HG02870 (cell line): ENCODE results near the gene DPH3.

Source experiments
- ATAC-seq: cut with Tn5 transposase; IDR thresholded peaks from one replicate; pipeline ENCODE4 v1.9.1; 2021; ENCODE audit warnings: mild to moderate bottlenecking, moderate library complexity; ENCODE audit not compliant: unreplicated experiment

DPH3 gene

DNA sequence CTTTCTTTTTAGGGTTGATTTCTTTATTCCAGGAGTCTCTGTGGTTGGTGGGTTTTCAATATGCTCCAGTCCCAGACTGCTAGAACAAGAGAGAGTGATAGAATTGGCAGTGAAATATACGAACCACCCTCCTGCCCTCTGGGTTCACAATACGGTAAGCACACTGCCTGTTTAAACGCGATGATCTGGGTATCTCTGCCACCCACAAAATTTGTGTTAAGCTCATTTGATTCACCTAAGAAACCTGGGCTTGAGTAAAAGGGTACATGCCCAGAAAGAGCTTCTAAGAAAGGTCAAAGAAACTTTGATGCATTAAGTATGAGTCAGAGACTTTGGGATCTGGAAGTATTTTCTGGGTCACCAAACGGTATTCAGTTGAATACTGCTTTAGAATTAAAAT, 30.1 kb upstream of the DPH3 start:
- ATAC-seq: no peak

DNA sequence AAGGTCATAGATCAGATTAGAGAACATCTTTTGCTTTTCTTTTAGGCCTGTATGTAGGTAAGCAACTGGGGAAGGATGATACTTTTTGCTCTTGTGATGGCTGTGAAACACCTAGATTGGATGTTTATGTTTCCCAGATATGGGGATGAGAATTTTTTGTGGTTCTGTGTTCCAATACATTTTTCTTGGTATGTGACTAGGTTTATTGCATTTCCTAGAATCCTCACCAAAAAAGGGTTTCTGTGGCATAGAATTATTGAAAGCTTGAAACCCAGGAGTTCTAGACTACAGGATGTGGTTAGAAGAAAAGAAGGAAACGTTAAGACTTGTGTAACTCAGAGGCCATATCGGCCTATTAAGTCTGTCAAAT, 26.1 kb upstream of the DPH3 start:
- ATAC-seq: peak; percentile 40

DNA sequence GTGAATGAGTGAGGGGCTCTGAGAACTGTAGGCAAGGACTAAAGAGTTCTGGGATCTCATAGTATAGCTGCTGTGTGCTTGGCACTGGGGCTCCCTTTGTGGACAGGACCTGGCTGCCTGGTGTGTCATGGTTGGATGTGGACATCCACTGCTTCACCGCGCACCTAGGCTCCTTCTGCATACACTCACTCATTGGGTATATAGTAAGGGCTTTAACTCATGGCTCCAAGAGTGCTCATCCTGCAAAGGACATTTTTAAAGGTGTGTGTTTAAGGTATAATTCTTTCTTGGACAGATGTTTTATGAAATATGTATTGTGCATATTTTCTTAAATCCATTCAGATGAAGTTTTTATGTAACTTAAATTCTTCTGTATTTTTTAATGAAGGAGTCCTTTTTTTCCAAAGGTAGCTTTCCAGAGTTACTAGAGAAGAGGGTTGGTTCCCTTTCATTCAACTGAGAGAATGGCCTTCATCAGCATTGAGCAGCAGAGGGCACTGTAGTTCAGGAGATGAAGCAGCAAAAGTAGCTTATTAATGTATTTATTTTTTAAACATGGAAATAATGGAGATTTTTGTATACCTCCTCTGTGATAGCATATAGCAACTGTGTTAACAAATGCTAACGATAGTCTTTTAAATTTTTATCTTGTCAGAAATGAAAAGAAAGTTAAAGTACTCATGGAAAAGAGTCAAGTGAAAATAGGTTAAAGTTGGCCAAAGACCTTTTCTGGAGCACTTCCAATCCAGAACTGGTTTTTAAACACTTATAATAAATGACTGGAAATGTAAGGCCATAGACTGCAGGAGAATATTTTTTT, 25.5 kb upstream of the DPH3 start:
- ATAC-seq: peak; percentile 34

DNA sequence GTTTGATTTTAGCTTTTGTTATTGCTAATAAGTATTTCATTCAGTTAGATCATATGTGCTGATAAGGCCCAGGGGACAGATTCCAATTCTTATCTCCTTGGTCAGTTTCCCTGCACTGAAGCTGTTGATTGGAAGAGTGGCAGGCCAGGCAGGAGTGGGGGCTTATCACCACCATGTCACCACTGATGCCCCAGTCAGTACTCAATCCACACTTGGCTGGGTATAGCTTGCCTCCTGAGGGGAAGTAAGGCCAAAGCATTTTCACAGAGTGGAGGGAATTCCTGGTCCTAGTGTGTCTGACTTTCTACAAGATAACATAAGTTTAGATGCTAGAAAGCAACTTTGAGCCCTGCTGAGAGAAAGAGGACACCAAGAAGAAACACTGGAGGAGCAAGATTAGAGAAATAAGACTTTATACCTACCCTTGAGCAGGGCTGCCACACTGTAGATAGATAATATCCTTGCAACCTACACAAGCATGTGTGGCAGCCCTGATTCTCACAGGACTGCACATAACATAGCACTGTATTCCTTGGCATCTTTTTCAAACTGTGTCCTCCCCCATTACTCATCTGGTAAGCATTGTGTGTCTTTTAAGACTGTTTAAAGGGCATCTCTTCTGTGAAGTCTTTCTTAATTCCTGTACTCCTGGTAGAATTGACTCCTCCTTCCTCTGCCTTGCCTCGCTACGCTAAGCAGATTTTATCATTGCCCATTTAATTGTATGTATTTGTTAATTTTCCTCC, 24.6 kb upstream of the DPH3 start:
- no peak for ATAC-seq

DNA sequence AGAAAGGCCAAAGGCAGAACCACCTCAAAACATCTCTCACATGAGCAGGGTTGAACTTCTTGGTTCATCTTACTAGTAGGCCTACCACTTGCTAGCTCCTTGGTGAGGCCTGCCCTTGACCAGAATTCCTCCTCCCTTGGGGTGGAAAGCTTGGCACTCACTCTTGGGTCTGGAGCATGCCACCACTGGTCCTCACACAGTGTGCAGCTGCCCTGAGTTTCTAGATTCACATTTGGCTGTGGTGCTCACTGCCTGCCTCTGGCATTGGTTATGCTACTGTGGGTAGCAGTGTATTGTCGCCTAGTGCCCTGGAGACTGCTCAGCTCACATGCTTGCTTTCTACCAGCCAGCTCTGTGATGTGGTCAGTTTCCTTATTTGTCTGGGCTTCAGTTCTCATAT, 23.9 kb upstream of the DPH3 start:
- ATAC-seq: no peak

DNA sequence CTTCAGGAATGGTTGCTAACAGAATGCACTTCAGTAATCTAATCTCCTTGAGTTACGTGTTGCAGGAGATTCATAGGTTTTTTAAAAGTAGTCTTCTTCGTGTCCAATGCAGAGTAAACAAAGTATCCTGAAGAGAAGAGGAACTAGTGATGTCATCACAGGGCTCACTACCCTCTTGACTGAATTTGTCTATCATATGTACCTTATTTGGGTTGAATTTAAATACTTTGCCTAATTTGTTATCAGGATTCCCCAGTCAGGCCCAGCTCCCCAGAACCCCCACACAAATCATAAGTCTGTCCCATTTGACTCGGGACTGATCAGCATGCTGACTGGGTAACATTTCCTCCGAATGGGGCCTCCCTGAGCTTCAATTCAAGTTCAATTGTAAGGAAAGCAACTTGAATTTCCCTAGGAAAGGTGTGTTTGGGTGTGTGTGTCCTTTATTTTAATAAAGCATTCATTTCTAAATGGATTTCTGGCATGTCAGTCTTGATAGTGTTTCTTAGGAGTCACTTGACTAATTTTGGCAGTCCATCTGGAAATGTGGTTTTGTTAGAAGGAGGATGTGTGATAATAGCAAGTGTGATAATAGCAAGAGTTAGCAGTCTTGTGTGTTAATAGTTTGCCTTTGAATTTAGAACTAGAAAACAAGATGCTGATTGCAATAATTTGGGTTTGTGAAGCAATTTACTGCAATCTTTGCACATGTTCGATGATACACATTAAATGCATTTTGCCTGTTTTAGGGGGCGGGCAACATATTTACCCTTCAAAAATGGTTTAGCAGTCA, 22.2 kb upstream of the DPH3 start:
- ATAC-seq: no peak

DNA sequence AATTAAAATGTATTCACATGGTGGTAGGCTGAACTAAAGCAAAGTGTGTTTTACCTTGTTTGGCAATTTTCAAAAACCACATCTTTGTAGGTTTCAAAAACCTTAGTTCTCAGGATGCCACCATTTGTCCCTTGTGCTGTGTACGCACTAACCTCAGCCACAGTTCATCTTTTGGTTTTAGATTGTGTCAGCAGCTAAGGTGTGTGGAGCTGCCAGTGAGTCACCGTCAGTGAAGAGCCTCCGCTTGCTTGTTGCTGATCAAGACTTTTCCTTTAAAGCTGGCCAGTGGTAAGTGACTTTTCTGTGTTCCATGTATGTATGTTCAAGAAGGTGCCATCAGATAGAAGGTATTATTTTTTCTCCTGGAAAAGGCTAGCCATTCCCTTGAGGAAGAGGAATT, 21.4 kb upstream of the DPH3 start:
- peak; percentile 57 for ATAC-seq

DNA sequence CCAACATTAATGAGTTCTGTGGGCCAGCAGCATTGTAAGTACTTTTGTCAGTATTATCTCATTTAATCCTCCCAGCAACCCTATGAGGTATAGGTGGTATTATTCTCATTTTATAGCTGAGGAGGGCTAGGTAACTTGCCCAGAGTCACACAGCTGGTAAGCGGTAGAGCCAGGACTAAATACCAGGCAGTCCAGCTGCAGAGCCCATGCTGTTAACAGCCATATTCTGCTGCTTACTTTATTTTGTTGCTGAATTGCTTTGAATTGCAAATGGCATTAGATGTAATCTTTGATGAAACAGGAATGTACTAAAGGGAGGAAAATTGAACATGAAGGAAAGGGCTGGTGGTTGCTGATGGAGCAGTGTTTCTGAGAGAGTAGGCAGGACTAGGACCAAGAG, 19.9 kb upstream of the DPH3 start:
- ATAC-seq: no peak

DNA sequence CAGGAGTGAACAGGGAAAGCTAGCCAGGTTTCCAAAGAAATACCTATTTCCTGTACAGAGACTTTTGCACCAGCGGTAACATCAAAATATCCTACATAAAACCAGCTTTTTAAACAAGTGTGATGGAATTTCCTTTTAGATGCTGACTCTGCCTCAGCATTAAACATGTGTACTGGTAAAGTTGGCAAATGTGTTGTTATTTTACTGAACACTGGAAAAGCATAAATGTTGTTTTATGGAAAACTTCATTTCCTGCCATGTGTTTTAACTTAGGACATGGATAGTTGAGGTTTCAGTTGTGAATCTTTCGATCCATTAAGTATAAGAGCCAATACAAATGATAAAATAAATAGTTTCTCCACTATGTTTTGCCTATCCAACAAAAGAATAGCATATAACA, 15.9 kb upstream of the DPH3 start:
- ATAC-seq: no peak

DNA sequence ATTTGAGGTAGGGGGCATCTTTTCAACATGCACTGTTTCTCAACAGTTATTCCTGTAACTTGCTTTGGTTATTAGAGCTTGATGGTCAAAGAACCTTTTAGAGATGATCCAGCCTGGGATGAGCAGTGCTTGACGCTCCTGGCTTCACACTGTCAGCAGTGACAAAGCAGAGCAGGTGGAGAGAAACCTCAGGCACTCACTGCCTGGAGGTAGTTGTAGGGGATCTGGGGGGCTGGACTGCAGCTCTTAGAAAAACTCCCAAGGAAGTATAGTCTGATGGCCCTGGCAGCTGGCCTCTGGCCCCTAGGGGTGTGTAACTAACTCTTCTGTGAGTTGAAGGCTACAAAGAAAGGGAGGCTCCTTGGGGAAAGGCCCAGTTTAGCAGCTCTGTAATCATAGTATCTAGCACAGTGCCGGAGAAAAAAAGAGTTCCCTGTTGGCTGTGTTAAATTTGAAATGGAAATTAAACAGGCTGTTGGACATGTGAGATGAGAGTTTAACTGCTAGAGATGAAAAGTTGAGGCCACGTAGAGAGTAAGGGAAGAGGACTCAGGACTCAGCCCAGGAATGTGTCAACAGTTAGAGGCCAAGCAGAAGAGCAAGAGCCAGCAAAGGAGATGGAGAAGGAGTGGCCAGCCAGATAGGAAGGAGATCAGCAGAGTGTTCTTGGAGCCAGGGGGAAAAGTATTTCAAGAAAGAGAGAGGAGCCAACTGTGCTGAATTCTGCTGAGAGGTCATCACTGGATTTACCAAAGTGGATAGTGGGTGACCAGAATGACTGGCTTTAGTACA, 14.5 kb upstream of the DPH3 start:
- ATAC-seq: no peak

DNA sequence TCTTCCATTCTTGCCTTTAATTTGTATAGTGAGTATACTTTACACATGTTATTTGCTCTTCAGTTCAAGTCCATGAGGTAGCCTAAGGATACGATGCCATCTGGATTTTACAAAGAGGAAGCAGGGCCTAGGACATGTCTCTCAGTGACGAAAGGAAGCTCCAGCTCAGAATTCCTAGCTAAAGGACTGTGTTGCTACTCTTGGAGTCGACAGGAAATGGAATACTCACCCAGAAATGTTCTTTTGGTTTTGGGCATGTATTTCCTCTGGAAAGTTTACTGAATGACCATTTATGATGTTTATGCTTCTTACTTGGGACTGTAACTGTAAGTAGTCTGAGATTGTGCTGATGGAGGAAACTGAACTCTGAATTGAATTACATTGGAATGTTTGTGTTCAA, 12.7 kb upstream of the DPH3 start:
- ATAC-seq: no peak

DNA sequence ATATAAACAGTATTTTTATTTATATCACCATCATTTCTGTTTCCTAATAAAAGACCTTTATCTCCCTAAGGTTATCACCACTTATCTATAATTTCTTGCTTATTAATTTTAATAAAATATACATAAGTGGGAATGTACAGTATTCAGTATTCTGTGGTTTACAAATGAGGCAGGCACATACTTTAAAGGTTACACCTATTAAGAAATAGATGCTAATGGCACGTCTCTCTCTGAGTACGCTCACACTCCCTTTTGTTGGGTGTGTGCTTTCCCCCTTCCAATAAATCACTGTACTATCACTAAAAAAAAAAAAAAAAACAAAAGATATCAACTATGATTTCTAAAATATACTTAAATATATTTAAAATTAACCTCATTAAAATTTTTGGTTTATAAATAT, 9.1 kb upstream of the DPH3 start:
- no peak for ATAC-seq

DNA sequence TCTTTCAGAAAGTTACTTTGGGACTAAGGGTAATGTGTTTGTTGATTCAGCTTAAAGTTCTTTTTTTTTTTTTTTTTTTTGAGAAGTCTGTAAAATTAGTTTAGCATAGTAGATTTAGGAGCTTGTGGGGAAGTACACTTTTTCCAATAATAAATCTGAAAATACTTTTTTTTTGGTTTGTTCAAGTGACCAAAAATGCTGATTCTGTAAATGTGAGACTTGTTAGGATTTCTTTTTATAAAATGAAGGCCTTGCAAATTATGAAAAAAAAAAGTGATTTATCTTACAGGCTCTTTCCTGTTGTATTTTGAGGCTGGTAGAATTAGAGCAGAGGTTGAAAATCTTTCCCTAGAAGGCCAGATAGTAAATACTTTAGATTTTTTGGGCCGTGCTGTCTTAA, 7.8 kb upstream of the DPH3 start:
- ATAC-seq: no peak

DNA sequence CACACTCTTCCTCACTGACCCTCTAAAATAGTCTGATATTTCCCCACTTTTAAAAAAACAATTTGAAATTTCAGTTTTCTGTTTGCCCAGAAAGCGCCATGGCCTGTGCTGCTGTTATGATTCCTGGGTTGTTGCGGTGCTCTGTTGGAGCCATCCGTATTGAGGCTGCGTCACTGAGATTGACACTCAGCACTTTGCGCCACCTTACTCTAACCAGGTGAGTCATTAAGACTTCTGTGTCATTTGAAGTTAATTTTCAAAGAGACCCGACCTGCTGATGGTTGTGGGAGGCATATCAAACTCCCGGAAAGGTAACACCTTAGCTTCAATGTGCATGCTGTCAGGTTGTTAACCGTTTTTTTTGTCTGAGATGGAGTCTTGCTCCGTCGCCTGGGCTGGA, 6.1 kb upstream of the DPH3 start:
- ATAC-seq: no peak

DNA sequence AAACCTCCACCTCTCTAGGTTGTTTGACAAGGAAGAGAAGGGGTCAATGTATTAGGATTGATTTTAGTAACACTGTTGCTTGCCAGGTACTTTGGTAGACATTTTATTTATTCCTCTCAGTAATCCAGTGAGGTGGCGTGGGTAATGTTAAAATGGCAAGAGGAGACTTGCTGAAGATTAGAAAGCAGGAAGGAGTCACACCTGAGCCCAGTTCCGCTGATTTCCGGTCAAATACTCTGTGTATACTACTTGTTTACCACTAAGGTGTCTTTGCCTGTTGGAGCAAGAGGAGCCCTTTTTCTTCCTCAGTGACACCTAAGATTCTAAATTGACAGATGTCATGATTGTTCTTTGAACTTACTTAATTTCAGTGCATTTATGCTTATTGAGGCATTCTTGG, 2.0 kb upstream of the DPH3 start:
- no peak for ATAC-seq

DNA sequence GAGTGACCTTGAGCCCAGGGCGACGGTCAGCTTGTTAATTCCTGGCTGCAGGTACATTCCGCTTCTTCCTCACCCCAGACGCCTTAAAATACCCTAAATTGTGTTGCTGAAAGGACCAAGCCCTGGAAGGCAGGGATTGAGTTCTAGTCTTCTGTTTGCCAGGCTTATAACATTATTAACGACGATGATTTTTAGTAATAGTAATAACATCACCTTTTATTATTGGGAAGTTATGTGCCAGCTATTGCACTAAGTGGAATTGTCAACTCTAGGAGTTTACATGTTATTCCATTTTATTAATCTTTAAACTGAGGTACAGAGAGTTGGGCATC, 678 bp upstream of the DPH3 start:
- ATAC-seq: no peak

DNA sequence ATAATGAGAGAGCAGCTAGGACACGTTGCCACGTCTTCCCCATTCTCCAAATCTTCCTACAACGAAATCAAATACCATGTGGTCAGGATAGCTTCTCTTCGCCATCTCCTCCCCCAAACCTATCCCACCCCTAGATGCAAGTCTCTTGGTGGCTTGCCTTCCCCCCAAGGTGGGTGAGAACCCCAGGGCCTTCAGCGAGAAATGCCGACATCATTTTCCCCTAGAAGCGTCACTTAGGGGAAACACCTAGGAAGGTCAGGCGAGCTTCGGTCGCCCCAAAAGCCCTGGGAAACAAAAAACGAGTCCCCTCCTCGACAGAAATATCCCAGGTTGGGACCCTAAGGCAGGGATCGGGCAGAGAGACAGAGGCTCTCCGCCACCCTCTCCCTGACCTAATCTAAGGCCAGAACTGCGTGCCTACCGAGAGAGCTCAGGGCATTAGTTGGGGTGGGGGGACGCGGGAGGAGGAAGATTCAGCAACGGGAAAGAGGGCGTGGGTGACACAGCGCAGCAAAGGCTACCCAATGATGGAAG, 502 bp downstream of the DPH3 start:
- peak; percentile 0 for ATAC-seq

DNA sequence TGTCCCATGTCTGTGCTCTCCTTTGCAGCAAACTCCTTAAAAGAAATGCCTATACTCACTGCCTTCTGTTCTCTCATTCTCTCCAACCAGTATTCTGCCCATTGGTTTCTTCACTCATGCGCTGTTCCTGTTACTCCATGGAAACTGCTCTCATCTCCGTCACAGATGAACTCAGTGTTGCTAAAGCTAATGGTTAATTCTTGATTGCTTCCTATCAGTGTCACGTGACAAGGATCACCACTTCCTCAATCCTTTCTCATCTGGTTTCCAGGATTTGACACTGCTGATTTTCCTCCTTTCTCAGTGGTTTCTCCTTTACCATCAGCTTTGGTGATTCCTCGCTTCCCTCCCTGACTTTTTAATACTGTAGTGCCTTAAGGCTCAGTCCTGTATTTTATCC, 2.6 kb downstream of the DPH3 start:
- no peak for ATAC-seq

DNA sequence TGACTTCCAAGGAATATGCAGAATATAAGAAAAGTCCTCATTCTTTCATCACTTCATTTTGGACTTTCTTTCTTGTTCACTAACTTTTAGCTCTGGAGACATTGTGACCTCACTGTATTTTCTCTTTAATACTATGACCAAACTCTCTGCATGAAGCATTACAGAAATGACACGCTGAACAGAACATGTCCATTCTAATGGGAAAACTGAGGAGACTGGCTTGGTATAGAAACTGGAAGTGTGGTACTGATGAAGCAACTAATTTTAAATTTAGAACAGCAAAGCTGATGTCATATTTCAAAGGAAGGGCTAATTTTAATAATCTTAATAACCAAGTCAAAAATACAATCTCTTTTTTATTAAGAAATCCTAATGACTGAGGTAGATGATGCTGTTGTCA, 4.7 kb downstream of the DPH3 start:
- no peak for ATAC-seq

DNA sequence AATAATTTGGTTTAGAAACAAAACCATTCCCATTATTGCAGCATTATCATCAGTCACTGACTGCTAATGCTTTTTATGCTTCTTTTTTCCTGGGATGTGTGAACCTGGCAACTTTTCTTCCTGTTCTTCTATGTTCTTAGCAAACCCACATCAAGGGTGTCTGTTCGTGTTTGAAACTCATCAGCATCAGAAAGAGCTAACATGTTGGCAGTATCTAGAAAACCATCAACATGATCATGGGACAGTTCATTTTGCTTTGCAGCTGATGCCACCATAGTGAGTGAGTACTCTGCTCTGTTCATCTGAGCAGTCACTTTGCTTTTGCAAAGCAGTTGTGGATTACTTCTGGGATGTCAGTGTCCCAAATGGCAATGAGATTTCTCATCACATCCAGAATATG, 5.9 kb downstream of the DPH3 start:
- ATAC-seq: no peak

DNA sequence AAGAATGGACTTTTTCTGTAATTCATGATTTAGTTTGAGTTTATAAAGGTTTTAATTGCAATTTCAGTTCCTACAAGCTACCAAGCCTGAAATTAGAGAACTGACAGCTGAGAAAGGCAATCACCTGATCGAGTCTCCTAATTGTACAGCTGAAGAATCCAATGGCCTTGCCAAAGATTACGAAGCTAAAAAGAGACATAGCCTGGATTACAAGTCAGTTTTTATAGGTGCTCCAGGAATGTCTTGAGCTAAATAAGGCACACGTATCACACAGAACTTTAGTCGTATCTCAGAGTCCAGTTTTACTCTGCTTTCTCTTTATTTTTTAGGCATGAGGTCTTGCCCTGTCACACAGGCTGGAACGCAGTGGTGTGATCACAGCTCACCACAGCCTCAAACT, 6.6 kb downstream of the DPH3 start:
- no peak for ATAC-seq
